HG02840 (cell line): ENCODE results near the gene BTBD18.
A peak's percentile ranks its signal among the peaks of the same experiment; 100 is the strongest.

Experiments
- ATAC-seq: cut with Tn5 transposase; IDR thresholded peaks from one replicate; pipeline ENCODE4 v1.9.1; 2021; ENCODE audit warnings: mild to moderate bottlenecking, moderate library complexity, moderate number of reproducible peaks; ENCODE audit not compliant: unreplicated experiment, low FRiP score

BTBD18 gene

DNA sequence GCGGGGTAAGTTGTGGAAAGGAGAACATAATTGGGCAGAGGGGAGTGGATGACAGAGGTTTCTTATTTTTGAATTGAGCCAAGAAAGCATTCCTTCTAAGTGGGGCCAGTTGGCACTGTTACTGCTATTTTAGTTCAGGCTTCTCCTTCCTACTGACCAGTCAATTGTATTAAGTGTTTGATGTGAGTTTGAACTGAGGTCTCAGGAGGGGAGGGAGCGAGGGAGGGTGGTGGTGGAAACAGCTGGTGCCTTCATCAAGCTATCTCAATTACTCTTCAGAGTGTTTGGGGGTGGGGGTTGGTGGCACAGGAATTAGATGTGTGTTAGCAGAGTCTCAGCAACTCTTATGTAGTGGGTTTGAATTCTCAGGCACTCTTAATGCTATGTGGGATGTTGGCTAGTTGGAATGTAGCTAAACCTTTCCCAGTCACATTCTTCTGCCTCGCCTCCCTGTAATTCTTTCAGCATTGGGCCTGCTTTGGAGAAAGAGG, 24.5 kb upstream of the BTBD18 start:
- no peak for ATAC-seq

DNA sequence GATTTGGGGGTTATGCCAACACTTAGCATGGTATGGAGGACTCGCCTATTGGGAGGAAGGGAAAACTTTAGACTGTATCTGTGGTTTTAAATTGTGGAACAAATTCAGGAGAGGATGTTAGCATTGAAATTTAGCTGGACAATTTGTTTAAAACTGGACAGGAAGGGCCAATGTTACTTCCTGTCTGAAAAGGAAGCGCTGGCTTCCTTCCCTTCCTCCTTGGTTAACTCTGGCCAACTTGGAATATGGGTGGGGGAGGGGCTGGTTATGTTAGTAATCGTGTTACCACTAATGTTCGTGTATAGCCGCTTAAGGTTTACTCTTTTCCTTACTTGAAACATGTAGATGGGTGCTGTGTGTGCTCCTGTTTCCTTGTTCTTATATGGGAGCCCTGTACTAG, 23.9 kb upstream of the BTBD18 start:
- ATAC-seq = no peak

GRCh38 chr11:57773026-57773598, 21.5 kb upstream of the BTBD18 start:
- ATAC-seq = no peak

DNA sequence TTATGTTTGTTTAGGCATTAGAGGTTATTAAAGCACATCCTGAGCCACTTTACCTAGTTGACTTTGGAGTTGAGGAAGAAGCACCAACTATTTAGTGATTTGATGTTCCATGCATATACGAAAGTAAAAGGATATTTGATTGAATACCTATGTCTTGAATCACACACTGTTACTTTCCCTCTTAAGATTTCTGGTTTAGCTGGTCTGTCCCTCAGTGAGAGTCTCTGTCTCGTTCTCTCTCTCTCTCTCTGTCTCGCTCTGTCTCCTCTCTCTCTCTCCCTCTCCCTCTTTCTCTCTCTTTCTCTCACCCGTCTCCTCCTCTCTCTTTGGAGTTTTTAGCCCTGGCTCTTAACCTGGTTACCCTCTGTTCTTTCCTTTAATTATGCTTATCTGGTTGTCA, 20.9 kb upstream of the BTBD18 start:
- ATAC-seq = no peak

- no peak for ATAC-seq
These were observed 19.7 kb upstream of the BTBD18 start for GRCh38 chr11:57771365-57771764.

- no peak for ATAC-seq
These were observed 19.2 kb upstream of the BTBD18 start for GRCh38 chr11:57770793-57771192.

GRCh38 chr11:57764972-57765371, 13.4 kb upstream of the BTBD18 start:
- ATAC-seq = no peak

GRCh38 chr11:57764566-57764965, 12.9 kb upstream of the BTBD18 start:
- no peak for ATAC-seq

DNA sequence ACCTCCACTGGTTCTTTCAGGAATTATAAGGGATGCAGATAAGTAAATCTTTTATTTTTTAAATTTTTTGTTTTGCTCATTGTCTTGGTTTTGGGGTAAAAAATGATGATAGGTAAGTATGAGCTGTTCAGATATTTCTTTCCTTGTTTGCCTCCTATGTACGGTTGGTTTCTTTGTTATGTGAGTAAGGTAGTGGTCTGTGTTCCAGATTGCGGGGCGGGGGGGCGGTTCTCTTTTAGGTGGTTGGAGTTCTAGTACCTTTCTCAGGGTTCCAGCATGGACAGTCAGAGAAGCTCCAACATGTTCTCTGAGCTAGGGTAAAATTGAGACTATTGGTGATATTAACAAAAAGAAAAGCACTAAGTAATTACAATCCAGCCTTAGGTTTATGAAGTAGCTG, 12.4 kb upstream of the BTBD18 start:
- ATAC-seq = no peak

DNA sequence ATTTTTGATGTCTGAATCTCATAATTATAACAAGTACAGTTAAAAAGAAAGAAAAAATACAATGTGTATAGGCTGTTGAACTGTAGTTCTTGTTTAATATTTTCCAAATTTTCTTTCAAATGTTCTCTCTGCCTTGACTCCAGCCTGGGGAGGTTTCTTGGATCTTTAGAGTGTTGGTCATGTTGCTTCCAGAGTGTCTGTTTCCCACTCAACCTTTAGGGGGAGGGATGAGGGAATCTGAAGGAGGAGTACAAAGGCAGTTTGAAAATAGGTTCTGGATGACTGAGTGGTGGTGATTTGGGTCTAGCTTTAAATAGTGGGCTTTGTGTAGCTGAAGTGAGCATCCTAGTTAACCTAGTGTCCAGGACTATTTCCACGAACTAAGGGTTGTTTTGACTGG, 11.9 kb upstream of the BTBD18 start:
- no peak for ATAC-seq

DNA sequence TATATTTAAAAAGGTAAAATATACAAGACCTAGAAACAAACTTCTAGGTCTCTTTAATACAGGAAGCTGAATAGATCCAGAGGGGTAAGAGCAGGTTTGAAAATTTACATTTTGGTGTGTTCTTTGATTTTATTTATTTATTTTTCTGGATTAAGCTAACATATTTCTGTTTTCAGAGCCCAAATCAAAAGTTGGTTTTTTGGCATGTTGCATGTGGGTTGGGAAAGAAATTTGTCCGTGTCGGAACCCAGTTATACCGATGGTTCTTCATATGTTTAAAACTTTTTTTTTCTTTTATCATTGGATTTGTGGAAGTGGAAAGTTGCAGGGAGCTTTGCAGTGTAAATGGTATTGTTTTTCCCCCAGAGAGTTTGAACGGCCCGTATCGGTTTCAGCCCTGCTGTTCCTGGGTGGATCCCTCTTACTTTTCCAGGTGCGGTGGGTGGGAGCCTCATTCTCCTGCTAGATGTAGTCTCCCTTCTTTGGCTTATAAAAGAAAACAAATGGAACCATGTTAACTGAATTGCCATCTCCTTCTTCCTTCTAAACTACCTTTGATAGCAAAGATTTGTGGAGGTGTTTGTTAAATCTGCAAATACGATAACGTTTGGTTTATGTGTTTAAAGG, 10.7 kb upstream of the BTBD18 start:
- no peak for ATAC-seq

DNA sequence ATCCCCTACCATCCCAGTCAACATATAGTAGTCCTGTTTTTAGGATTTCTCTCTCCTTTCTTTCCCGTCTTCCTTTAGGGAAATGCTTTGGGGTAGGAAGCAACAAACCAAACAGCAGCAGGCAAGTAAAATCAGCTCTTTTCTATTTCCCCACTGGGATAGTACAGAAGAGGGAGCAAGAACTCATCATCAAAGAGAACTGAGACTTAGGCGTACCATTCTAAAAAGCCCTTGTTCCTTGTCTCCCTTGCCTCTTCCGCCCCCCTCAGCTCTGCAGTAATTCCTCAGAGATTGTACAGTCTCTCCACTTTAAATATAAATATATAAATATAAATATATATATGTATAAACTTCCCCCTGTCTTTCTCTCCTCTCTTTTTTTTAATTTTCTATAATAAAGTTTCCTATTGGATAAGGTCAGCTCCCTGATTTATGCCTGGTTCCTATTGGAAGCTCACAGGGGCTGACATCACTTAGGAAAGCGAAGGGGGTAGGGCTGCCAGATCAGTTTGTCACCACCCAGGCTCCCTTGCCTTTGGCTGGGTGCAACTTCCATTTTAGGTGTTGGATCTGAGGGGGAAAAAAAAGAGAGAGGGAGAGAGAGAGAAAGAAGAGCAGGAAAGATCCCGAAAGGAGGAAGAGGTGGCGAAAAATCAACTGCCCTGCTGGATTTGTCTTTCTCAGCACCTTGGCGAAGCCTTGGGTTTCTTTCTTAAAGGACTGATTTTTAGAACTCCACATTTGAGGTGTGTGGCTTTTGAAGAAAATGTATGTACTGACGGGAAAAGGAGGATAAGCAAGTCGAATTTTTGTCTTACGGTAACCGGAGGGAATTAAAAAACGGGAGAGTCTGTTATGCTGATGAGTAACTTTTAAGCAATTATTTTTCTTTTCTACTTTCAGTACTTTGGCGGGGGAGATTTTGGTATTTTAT, 9.9 kb upstream of the BTBD18 start, which contains the start of gene CTNND1:
Gene CTNND1 (plus strand): TSS at position 502 of the 934 bp plus-strand sequence. CDS start 29,677 bp downstream, outside the sequence.
- peak; percentile 69 for ATAC-seq

DNA sequence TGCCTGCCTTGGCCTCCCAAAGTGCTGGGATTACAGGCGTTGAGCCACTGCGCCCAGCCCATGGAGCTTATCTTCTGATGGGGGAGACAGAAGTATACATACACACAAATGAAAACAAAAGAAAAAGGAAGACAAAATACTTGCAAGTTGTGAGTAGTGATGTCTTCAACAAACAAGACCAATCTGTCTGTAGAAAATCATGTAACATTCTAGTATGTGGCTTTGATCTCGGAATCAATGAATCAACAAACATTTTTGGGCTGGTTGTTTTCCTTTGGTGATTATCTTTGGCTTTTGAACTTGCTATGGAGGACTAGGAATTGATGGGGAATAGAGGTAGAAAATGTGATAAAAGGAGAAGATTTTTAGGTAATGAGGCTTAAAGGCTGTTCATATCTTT, 6.6 kb upstream of the BTBD18 start:
- ATAC-seq = no peak

DNA sequence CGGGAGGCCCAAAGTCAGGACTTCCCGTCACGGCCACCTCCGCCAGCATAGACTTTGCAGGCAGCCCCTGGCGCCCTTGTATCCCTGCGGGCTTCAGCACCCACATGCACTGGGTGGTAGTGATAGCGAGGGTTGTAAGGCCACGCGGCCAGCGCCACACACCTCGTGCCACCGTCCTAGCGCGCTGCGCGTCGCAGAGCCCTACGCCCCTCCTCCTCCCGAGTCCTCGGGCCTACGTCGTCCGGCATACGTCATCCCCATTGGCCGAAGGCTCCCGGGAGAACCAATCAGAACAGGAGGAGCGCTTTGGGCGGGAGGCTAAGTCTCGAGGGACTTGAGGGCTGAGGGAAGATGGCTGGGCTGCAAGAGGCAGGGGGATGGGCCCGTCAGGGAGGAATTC, 1.3 kb upstream of the BTBD18 start:
- no peak for ATAC-seq

DNA sequence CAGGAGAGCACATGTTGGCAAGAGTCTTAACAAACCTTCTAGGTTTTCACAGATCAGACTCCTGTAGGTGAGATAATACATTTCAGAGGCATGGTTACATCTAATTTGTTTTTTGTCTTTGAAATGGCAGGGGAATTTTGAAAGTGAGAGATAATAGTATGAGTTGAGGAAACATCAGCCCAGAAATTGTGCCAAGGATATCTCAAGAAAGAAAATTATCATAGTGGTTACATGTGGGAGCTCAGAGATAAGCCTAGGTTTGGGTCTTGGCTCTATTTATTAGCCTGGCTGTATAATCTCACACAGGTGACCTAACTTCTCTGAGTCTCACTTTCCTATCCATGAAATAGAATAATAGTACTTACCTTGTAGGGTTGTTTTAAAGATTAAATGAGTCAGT, 443 bp downstream of the BTBD18 start:
- no peak for ATAC-seq

- ATAC-seq = no peak
These were observed 4.7 kb downstream of the BTBD18 start for GRCh38 chr11:57746920-57747319.

DNA sequence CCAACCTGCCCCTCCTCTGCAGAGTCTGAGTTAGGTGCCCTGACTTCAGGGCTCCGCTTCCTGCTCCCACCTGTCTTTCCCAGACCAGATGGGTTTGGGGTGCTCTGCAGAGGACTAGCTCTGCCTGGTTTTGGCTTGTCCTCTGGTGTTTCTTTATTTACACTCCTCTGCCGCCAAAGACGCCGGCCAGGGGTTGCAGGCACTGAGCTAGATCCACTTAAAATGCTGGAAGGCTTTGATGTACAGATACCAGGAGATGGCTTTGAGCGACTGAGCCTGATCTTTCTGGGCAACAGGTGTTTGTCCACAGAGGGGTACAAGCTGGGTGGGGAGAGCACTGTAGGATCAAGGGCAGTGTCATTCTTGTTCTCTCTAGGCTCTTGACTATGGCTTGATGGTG, 6.4 kb downstream of the BTBD18 start:
- ATAC-seq = no peak

GRCh38 chr11:57744357-57744756, 7.3 kb downstream of the BTBD18 start:
- ATAC-seq = no peak

- no peak for ATAC-seq
These were observed 9.5 kb downstream of the BTBD18 start for GRCh38 chr11:57742087-57742452.

DNA sequence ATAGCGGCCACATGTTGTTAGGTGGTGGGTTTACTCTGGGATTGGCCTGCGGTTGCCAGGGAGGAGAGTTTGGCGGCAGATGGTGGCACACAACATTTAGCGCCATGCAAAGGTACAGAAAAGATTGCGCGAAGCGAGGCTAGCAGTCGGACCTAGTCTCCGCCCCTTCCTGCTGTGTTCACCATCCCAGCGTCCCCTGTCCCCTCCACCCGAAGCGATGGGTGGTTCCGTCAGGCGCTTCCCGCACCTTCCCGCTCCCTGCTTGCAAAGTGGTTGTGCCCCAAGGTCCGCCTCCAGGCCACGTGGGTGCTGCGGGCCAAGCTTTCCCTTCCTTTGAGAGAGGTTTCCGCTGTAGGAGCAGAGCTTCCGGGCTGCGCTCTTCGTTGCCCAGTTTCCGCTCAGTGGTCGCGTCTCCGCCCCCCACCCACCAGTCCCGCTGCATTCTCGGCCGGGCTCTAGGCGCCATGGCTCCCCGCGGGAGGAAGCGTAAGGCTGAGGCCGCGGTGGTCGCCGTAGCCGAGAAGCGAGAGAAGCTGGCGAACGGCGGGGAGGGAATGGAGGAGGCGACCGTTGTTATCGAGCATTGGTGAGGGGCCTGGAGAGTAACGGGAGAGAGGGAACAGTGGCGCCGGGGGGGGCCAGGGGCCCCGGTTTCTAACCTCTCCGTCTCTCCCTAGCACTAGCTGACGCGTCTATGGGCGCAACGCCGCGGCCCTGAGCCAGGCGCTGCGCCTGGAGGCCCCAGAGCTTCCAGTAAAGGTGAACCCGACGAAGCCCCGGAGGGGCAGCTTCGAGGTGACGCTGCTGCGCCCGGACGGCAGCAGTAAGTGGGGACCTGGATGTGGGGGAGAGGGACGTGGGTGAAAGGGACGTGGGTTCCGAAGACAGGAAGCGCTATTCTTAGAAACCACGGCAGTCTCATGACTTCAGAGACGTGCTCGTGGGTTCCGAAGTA, 10.2 kb downstream of the BTBD18 start, which contains the start of gene SELENOH:
Gene SELENOH (plus strand): TSS at position 360 of the 955 bp plus-strand sequence. CDS start 105 bp downstream, at position 465.
- peak; percentile 91 for ATAC-seq
